K562 (cell line): ENCODE data around the gene TBX6. TPM values are rescaled to one million over a fixed set of nuclear protein-coding genes. Genes with fewer than 3 reads are reported as not detected.

Source experiments
- ATAC-seq: fragments of 200-7000 bp; cut with Tn5 transposase; 3 replicates; pipeline ENCODE4 v1.9.1; 2020; ENCODE audit warnings: moderate library complexity
- BruUV-seq: library from RNA; stranded (reverse); fragments of 400-500 nt; replicated peaks from 2 replicates; lab custom pipeline; 2021; lab: Mats Ljungman, UMichigan
- CTCF ChIA-PET: fragments of 300-600 bp; formaldehyde crosslinking; extraction: SDS; loops from one replicate; lab custom pipeline; 2021; ENCODE audit warnings: low intra/inter-chr PET ratio; lab: Yijun Ruan, JAX
- POLR2A ChIA-PET: fragments of 300-600, 350-650 bp; sonication (Branson Sonifier 250); formaldehyde crosslinking; extraction: SDS; loops from one replicate; lab custom pipeline; 2021; ENCODE audit warnings: antibody characterized with exemption, inconsistent platforms; lab: Yijun Ruan, JAX
- DNase-seq, 4 experiments: peaks; one replicate each; pipeline versions ENCODE4 v3.0.0 to v3.0.0-alpha.2; 2011 to 2018; ENCODE audit warnings: low spot score in 3 of 4, mixed read lengths in 3 of 4; ENCODE audit errors: extremely low read depth in 1 of 4
- FAIRE-seq: peaks from 2 replicates; lab custom pipeline; 2011; peaks lifted over from hg19 to GRCh38; lab: Jason Lieb, UNC
- H2AFZ ChIP-seq: 2 replicates; pipeline ENCODE4 v1.6.0; 2011; ENCODE audit warnings: low read depth, low read length, control low read depth, inconsistent platforms
- H3K27ac ChIP-seq: fragments of 200-600 bp; 3 replicates; pipeline ENCODE4 v1.8.0; 2011; ENCODE audit warnings: low read depth, mild to moderate bottlenecking, control low read depth, inconsistent platforms, low read length, moderate library complexity, mixed read lengths; ENCODE audit errors: extremely low read depth
- H3K27me3 ChIP-seq, 2 experiments: fragments of 300-600 bp in 1 of 2; 2 replicates in 1 of 2; 3 replicates in 1 of 2; pipeline versions ENCODE4 v1.6.0 to v1.8.0; 2011; ENCODE audit warnings: inconsistent platforms in 2 of 2, low read length in 2 of 2, mild to moderate bottlenecking in 1 of 2, mixed read lengths in 1 of 2, moderate library complexity in 1 of 2; ENCODE audit not compliant: control insufficient read depth in 2 of 2, insufficient read depth in 2 of 2
- H3K36me3 ChIP-seq: fragments of 300-600 bp; 3 replicates; pipeline ENCODE4 v1.8.0; 2011; ENCODE audit warnings: mild to moderate bottlenecking, low read length, inconsistent platforms; ENCODE audit not compliant: control insufficient read depth, insufficient read depth
- H3K4me1 ChIP-seq, 2 experiments: fragments of 200-600 bp in 1 of 2; replicated peaks in 1 of 2; 2 replicates in 1 of 2; 3 replicates in 1 of 2; pipeline versions ENCODE4 v1.5.1 to v1.8.0; 2011; ENCODE audit warnings: inconsistent platforms in 2 of 2, low read length in 2 of 2, mild to moderate bottlenecking in 1 of 2, mixed read lengths in 1 of 2, moderate library complexity in 1 of 2; ENCODE audit not compliant: control insufficient read depth in 2 of 2, insufficient read depth in 2 of 2
- H3K4me2 ChIP-seq: 2 replicates; pipeline ENCODE4 v1.6.1; 2011; ENCODE audit warnings: low read length, control low read depth, inconsistent platforms, mixed read lengths; ENCODE audit not compliant: insufficient read depth
- H3K4me3 ChIP-seq: fragments of 200-600 bp; sonication (generic), shearing (Covaris generic); 2 replicates; pipeline ENCODE4 v1.5.1; 2016; ENCODE audit warnings: control low read depth, inconsistent platforms
- H3K79me2 ChIP-seq: fragments of 200-600 bp; 3 replicates; pipeline ENCODE4 v1.8.0; 2011; ENCODE audit warnings: low read length, inconsistent platforms; ENCODE audit not compliant: control insufficient read depth, insufficient read depth
- H3K9ac ChIP-seq, 2 experiments: 2 replicates each; pipeline versions ENCODE4 v1.6.0 to v1.6.1; 2011; ENCODE audit warnings: low read depth in 2 of 2, low read length in 2 of 2, control low read depth in 1 of 2, inconsistent platforms in 1 of 2, mild to moderate bottlenecking in 1 of 2, mixed read lengths in 1 of 2; ENCODE audit not compliant: insufficient read depth in 1 of 2
- H3K9me1 ChIP-seq: one replicate; pipeline ENCODE4 v1.6.0; 2011; ENCODE audit warnings: inconsistent platforms, mild to moderate bottlenecking, low read length, moderate library complexity; ENCODE audit not compliant: control insufficient read depth, insufficient read depth
- H3K9me3 ChIP-seq: replicated peaks from 2 replicates; pipeline ENCODE4 v1.5.1; 2011; ENCODE audit warnings: low read depth, low read length, inconsistent platforms; ENCODE audit not compliant: control insufficient read depth, insufficient read depth
- H4K20me1 ChIP-seq: replicated peaks from 2 replicates; pipeline ENCODE4 v1.6.1; 2011; ENCODE audit warnings: low read length, inconsistent platforms, mixed read lengths; ENCODE audit not compliant: control insufficient read depth, insufficient read depth
- PRPF4 ChIP-seq: fragments of 200-400 bp; formaldehyde crosslinking; IDR thresholded peaks from one replicate; pipeline ENCODE4 v1.6.1; 2017; ENCODE audit warnings: low read length, low read depth, mild to moderate bottlenecking; ENCODE audit not compliant: insufficient read depth, poor library complexity, severe bottlenecking
- TBL1XR1 ChIP-seq, 2 experiments: IDR thresholded peaks; 2 replicates each; pipeline ENCODE4 v1.6.1; 2012; ENCODE audit warnings: improper control_type of control experiment in 2 of 2, low read length in 2 of 2, mild to moderate bottlenecking in 1 of 2
- ZNF280A ChIP-seq: fragments of 450-650 bp; IDR thresholded peaks from 2 replicates; pipeline ENCODE4 v1.6.1; 2018; ENCODE audit warnings: mild to moderate bottlenecking, low read depth; ENCODE audit not compliant: partially characterized antibody
- WGBS: fragments of 100-300 bp; shearing (Covaris generic); methylation state at CpG from one replicate; pipeline ENCODE4 v1.1.6; 2016; ENCODE audit warnings: low coverage, mixed read lengths; ENCODE audit not compliant: insufficient coverage; ENCODE audit errors: missing lambda C conversion rate; 5-methylcytosine and 5-hydroxymethylcytosine counted together
- in situ Hi-C: fragments of 300-500 bp; cut with MboI; formaldehyde crosslinking; loops from 4 replicates; pipeline ENCODE4 v1.15.0; 2018; ENCODE audit warnings: inconsistent platforms, mixed read lengths
- intact Hi-C: fragments of 100-400 bp; cut with micrococcal nuclease; formaldehyde crosslinking; loops from 2 replicates; pipeline ENCODE4 v1.14.2; 2022
- polyA plus RNA-seq, 8 experiments: library from polyadenylated mRNA; depleted of rRNA in 4 of 8; stranded (reverse) in 5 of 8; unstranded in 3 of 8; fragments of >200 nt; fragmentation: Nextera tagmentation in 2 of 8; fragmentation: Illumina TruSeq in 1 of 8; extraction: Ambion mirVana in 2 of 8; extraction: Trizol in 1 of 8; gene quantifications; 2 replicates each; pipeline versions ENCODE4 v1.2.1 to v1.2.3, GENCODE V29; 2011 to 2014; ENCODE audit warnings: inconsistent platforms in 1 of 8, missing spikeins in 1 of 8
- total RNA-seq, 7 experiments: library from RNA; depleted of rRNA in 6 of 7; stranded (reverse); fragments of >200 nt in 6 of 7; fragmentation: Illumina TruSeq in 2 of 7; extraction: Trizol in 2 of 7; gene quantifications; 2 replicates each; pipeline versions ENCODE4 v1.2.1 to v1.2.3, GENCODE V29; 2011 to 2021; ENCODE audit warnings: low replicate concordance in 1 of 7

The TBX6 gene
- total and polyA plus RNA-seq, 9 of the 15 experiments (the other 6 are each of a cell fraction or from before 2014, with no cell fraction given): 0.07 to 0.58 (median 0.11) TPM; not detected in 2

GRCh38 chr16:30060346-30060745 lies 31.4 kb downstream of the TBX6 start:
- no TSS peak for BruUV-seq
- DNase-seq (no peak), FAIRE-seq (no peak)
- POLR2A ChIA-PET: interaction anchor here (0.6 to 1.4 kb wide), 2 partner anchors 31 to 33 kb away, joined by 3 to 4 read pairs; partner anchors contain the start of gene TBX6
- intact Hi-C loops: loop anchor here (10.0 kb wide), 2 partner anchors 314 to 594 kb away; partner anchors contain the start of genes FBRS, MYL11, PRR14 and TBC1D10B
- Histone ChIP-seq H3K79me2 (peaks cover 22% of the 10 kb centered on the region), H3K4me3 (no peak overlapping the region), H4K20me1 (no peaks in the 10 kb centered on the region), H2AFZ (no peak overlapping the region), H3K27ac (no peak overlapping the region), H3K27me3 (no peaks in the 10 kb centered on the region), H3K9me1 (no peaks in the 10 kb centered on the region), H3K36me3 (0 out of 3 replicates have a peak, but pooled peaks cover 2% of the 10 kb centered on the region), H3K4me2 (no peak overlapping the region)
- in situ Hi-C loops: no loop called here
- CTCF ChIA-PET: no interaction called here
- WGBS: 60% methylated on average over 4 of the region's 4 CpGs
- no peak for TF ChIP-seq TBL1XR1 (IDR thresholded peaks at IDR 0.05; ENCODE audit: low read length in 2 of 2)
- no peak for TF ChIP-seq PRPF4
- TF ChIP-seq ZNF280A: no peak
- TF ChIP-seq, all 486 proteins: peak for 0
- Histone ChIP-seq H3K4me1 (peaks cover 17 to 28% of the 10 kb centered on the region in 2 experiments), H3K9ac (peak overlapping the region in 1 of 2 experiments; percentile 89; a peak in 1 of 4 replicates), H3K9me3 (no peaks in the 10 kb centered on the region)
- ATAC-seq: no peak
